AG04449 (cell line): ENCODE measurements around the gene F2.

Source experiments
- CTCF ChIA-PET: fragments of 350-600 bp; formaldehyde crosslinking; extraction: SDS; loops from one replicate; lab custom pipeline; 2021; ENCODE audit warnings: antibody characterized with exemption; lab: Yijun Ruan, JAX
- POLR2A ChIA-PET: fragments of 400-600, 350-600 bp; formaldehyde crosslinking; extraction: SDS; loops from one replicate; lab custom pipeline; 2020; ENCODE audit warnings: antibody characterized with exemption, inconsistent platforms; lab: Yijun Ruan, JAX
- DNase-seq: peaks from one replicate; pipeline ENCODE4 v3.0.0-alpha.2; 2010; ENCODE audit warnings: low read depth, low spot score
- H3K4me3 ChIP-seq: 2 replicates; pipeline ENCODE4 v1.5.1; 2011; ENCODE audit warnings: low read depth, mild to moderate bottlenecking, control low read depth, low read length
- CTCF ChIP-seq: IDR thresholded peaks from one replicate; pipeline ENCODE4 v1.5.1; 2011; ENCODE audit warnings: mild to moderate bottlenecking, moderate library complexity, low read length, control low read depth, inconsistent platforms; ENCODE audit not compliant: insufficient read depth; ENCODE audit errors: missing control alignments

Gene F2

DNA sequence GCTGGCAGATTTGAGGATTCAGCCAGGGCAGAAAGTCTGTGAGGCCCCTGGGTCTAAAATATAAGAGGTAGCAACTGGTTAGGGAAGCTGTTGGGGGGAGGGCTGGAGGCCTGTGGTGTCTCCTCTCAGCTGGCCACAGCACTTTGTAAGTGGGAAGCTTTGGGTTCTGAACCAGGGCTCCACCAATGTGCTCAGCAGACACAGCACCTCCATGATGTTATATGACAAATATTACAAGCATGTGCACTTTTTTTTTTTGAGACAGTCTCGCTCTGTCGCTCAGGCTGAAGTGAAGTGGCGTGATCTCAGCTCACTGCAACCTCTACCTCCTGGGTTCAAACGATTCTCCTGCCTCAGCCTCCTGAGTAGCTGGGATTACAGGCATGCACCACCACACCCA lies 26.6 kb upstream of the F2 start:
- ChIA-PET POLR2A (interaction anchor here (0.6 kb wide), 1 partner anchor 8 kb away, joined by 3 read pairs; the partner anchor contains the start of genes ARHGAP1 and ZNF408), CTCF (no interaction called here)
- DNase-seq: no peak

GRCh38 chr11:46693597-46694012 lies 25.4 kb upstream of the F2 start:
- peak; percentile 67 for DNase-seq
- CTCF ChIA-PET: interaction anchor here (0.7 to 1.3 kb wide), 2 partner anchors 10 to 27 kb away, joined by 3 to 5 read pairs; no protein-coding TSS in a partner anchor
- no peak for TF ChIP-seq CTCF
- no peak overlapping the region for H3K4me3 ChIP-seq
- POLR2A ChIA-PET: no interaction called here

More for the DNA sequence above, 26.6 kb upstream of the F2 start:
- TF ChIP-seq CTCF: no peak
- H3K4me3 ChIP-seq: no peak overlapping the region

DNA sequence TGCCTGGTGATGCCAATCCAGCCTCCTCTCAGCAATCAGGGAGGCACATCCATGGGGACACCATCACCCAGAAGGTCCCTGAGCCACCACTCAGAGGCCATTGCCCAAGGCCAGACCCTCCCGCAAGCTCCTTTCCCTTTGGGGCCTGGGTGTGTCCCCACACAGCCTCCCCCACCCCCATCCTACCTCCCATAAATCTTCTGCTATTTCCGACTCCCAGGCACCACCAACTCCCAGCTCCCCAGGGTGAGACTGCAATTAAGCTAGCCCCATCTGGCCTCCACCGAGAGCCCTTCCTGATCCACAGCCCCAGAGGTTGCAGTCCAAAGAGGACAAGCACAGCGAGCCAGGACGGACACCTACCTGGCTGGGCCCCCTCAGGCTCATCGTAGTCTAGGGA lies 24.9 kb upstream of the F2 start:
- CTCF ChIA-PET: interaction anchor here (1.3 kb wide), 1 partner anchor 10 kb away, joined by 5 read pairs; no protein-coding TSS in a partner anchor
- H3K4me3 ChIP-seq: no peak overlapping the region
- POLR2A ChIA-PET: interaction anchor here (0.6 kb wide), 1 partner anchor 31 kb away, joined by 3 read pairs; no protein-coding TSS in a partner anchor
- TF ChIP-seq CTCF: no peak
- DNase-seq: no peak

DNA sequence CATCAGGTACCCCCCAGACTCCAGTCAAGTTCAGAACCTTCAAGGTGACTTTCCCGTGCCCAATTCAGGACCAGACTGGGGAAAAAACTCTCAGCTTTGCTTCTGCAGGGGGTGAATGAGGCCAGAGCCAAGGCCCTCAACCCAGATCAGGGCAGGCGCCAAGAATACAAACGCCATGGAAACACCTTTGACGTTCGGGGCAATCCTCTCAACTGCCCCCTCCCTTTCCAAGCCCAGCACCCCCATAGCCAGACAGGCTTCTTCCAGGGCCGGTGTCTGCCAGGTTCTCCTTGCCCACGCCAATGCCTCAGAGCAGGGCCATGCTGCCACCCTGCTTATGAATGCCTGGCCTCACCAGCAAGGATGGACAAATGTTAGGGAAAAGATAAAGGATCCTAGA lies 24.4 kb upstream of the F2 start:
- CTCF ChIA-PET: interaction anchor here (1.2 to 1.3 kb wide), 2 partner anchors 11 to 20 kb away, joined by 3 to 5 read pairs; no protein-coding TSS in a partner anchor

GRCh38 chr11:46695345-46696211 lies 23.4 kb upstream of the F2 start:
- TF ChIP-seq CTCF: no peak
- ChIA-PET CTCF (interaction anchor here (0.5 to 1.2 kb wide), 2 partner anchors 9 to 21 kb away, joined by 3 read pairs; no protein-coding TSS in a partner anchor), POLR2A (interaction anchor here (1.0 to 1.8 kb wide), 2 partner anchors 8 to 25 kb away, joined by 3 to 7 read pairs; no protein-coding TSS in a partner anchor)
- DNase-seq: no peak
- H3K4me3 ChIP-seq: no peak overlapping the region

More for the DNA sequence above, 24.4 kb upstream of the F2 start:
- no peak for DNase-seq
- H3K4me3 ChIP-seq: no peak overlapping the region
- no peak for TF ChIP-seq CTCF
- POLR2A ChIA-PET: interaction anchor here (0.6 kb wide), 2 partner anchors 13 to 31 kb away, joined by 3 read pairs; no protein-coding TSS in a partner anchor

GRCh38 chr11:46696212-46696558 lies 22.8 kb upstream of the F2 start:
- CTCF ChIA-PET: no interaction called here
- no peak overlapping the region for H3K4me3 ChIP-seq
- POLR2A ChIA-PET: interaction anchor here (1.0 to 1.8 kb wide), 4 partner anchors 8 to 25 kb away, joined by 3 to 7 read pairs (median 4); no protein-coding TSS in a partner anchor
- DNase-seq: no peak
- no peak for TF ChIP-seq CTCF
